Subcutaneous adipose tissue (tissue), 4 donors: ENCODE results near the gene AGPAT3. TPM values are rescaled to one million over a fixed set of nuclear protein-coding genes. Genes with fewer than 3 reads are reported as not detected.

ENCODE experiments used
- CTCF ChIP-seq: fragments of 450-650 bp; IDR thresholded peaks from one replicate; pipeline ENCODE4 v1.5.1; 2016; ENCODE audit warnings: low read depth, mild to moderate bottlenecking, control low read depth, antibody characterized with exemption, moderate library complexity
- total RNA-seq, 4 donors: library from RNA; depleted of rRNA; stranded (reverse); fragments of >200 nt; gene quantifications; one replicate each; pipeline ENCODE4 v1.1.0, GENCODE V29; 2016

AGPAT3 gene
- total RNA-seq, 4 donors from 2014 or later, result 29.7 to 66.5 (median 33.8) TPM

- no peak for TF ChIP-seq CTCF
Measured at GRCh38 chr21:44019568-44019958, 154.5 kb downstream of the AGPAT3 start.

- no peak for TF ChIP-seq CTCF
Measured at GRCh38 chr21:44020551-44020950, 155.5 kb downstream of the AGPAT3 start.

- TF ChIP-seq CTCF, result no peak
Measured at GRCh38 chr21:44021064-44021463, 156.0 kb downstream of the AGPAT3 start.

- TF ChIP-seq CTCF, result no peak
Measured at GRCh38 chr21:44024257-44024656, 159.2 kb downstream of the AGPAT3 start.

GRCh38 chr21:44024887-44025353 lies 159.9 kb downstream of the AGPAT3 start:
- no peak for TF ChIP-seq CTCF

- no peak for TF ChIP-seq CTCF
Measured at GRCh38 chr21:44027607-44028286, 162.7 kb downstream of the AGPAT3 start.

GRCh38 chr21:44028287-44028659 lies 163.2 kb downstream of the AGPAT3 start:
- TF ChIP-seq CTCF, result no peak
